ENCODE data around the gene GTF2IRD1. TPM values are rescaled to one million over a fixed set of nuclear protein-coding genes. Genes with fewer than 3 reads are reported as not detected.

GTF2IRD1 gene
- total and polyA plus RNA-seq, 2 experiments from 2014 or later: 34.9 to 39.6 TPM

GRCh38 chr7:74455928-74456327 is 2.2 kb downstream of the GTF2IRD1 start:
- Histone ChIP-seq H3K4me1 (ENCODE audit: insufficient read depth) (peaks cover 17% of the 10 kb centered on the region), H3K9me3 (ENCODE audit: low read depth) (no peaks in the 10 kb centered on the region), H4K20me1 (ENCODE audit: insufficient read depth, poor library complexity, severe bottlenecking) (peaks cover 42% of the 10 kb centered on the region), H2AFZ (no peak overlapping the region), H3K27ac (peak overlapping the region; percentile 99), H3K4me3 (no peak overlapping the region), H3K4me2 (peak overlapping the region; percentile 97), H3K27me3 (no peaks in the 10 kb centered on the region), H3K79me2 (peaks cover 75% of the 10 kb centered on the region), H3K9me2 (replicated peaks; ENCODE audit: insufficient read depth) (no peaks in the 10 kb centered on the region), H3K36me3 (replicated peaks; ENCODE audit: insufficient read depth, low read depth) (no peaks in the 10 kb centered on the region)
- TF ChIP-seq, protein P1, sequence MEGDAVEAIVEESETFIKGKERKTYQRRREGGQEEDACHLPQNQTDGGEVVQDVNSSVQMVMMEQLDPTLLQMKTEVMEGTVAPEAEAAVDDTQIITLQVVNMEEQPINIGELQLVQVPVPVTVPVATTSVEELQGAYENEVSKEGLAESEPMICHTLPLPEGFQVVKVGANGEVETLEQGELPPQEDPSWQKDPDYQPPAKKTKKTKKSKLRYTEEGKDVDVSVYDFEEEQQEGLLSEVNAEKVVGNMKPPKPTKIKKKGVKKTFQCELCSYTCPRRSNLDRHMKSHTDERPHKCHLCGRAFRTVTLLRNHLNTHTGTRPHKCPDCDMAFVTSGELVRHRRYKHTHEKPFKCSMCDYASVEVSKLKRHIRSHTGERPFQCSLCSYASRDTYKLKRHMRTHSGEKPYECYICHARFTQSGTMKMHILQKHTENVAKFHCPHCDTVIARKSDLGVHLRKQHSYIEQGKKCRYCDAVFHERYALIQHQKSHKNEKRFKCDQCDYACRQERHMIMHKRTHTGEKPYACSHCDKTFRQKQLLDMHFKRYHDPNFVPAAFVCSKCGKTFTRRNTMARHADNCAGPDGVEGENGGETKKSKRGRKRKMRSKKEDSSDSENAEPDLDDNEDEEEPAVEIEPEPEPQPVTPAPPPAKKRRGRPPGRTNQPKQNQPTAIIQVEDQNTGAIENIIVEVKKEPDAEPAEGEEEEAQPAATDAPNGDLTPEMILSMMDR (IDR thresholded peaks at IDR 0.05; ENCODE audit: poor library complexity): no peak
- no peak for TF ChIP-seq EZH2phosphoT487 (IDR thresholded peaks at IDR 0.05; ENCODE audit: low read depth, severe bottlenecking, unreplicated experiment)
- no peak for TF ChIP-seq EZH2 (IDR thresholded peaks at IDR 0.05; ENCODE audit: borderline replicate concordance)
- DNase-seq (ENCODE audit: low spot score): peak; percentile 53
- WGBS (ENCODE audit: low lambda C conversion rate, missing lambda C conversion rate): 54% methylated on average over 6 of the region's 6 CpGs

- peak; percentile 1 for DNase-seq (ENCODE audit: low spot score)
- Histone ChIP-seq H3K4me2 (peak overlapping the region; percentile 97), H2AFZ (no peak overlapping the region), H3K79me2 (peaks cover 86% of the 10 kb centered on the region), H3K36me3 (replicated peaks; ENCODE audit: insufficient read depth, low read depth) (no peaks in the 10 kb centered on the region), H3K27ac (no peak overlapping the region), H4K20me1 (ENCODE audit: insufficient read depth, poor library complexity, severe bottlenecking) (peaks cover 53% of the 10 kb centered on the region), H3K27me3 (no peaks in the 10 kb centered on the region), H3K9me3 (ENCODE audit: low read depth) (no peaks in the 10 kb centered on the region), H3K4me1 (ENCODE audit: insufficient read depth) (peaks cover 17% of the 10 kb centered on the region), H3K4me3 (no peak overlapping the region), H3K9me2 (replicated peaks; ENCODE audit: insufficient read depth) (no peaks in the 10 kb centered on the region)
- TF ChIP-seq, protein P1 (IDR thresholded peaks at IDR 0.05; ENCODE audit: poor library complexity): no peak
- TF ChIP-seq EZH2 (IDR thresholded peaks at IDR 0.05; ENCODE audit: borderline replicate concordance) (no peak), EZH2phosphoT487 (IDR thresholded peaks at IDR 0.05; ENCODE audit: low read depth, severe bottlenecking, unreplicated experiment) (no peak)
- WGBS (ENCODE audit: low lambda C conversion rate, missing lambda C conversion rate): 95% methylated on average over 5 of the region's 5 CpGs
These were observed 3.3 kb downstream of the GTF2IRD1 start for GRCh38 chr7:74457007-74457406.

GRCh38 chr7:74461970-74462706 is 8.4 kb downstream of the GTF2IRD1 start:
- peaks cover 38% of the 10 kb centered on the region for H3K4me1 ChIP-seq (ENCODE audit: insufficient read depth)
- peaks cover 90% of the 10 kb centered on the region for H4K20me1 ChIP-seq (ENCODE audit: insufficient read depth, poor library complexity, severe bottlenecking)
- H3K27me3 ChIP-seq: no peaks in the 10 kb centered on the region
- no peaks in the 10 kb centered on the region for H3K9me2 ChIP-seq (replicated peaks; ENCODE audit: insufficient read depth)
- no peaks in the 10 kb centered on the region for H3K9me3 ChIP-seq (ENCODE audit: low read depth)
- peak overlapping the region; percentile 56 for H3K4me2 ChIP-seq
- no peak for TF ChIP-seq EZH2 (IDR thresholded peaks at IDR 0.05; ENCODE audit: borderline replicate concordance)
- TF ChIP-seq EZH2phosphoT487 (IDR thresholded peaks at IDR 0.05; ENCODE audit: low read depth, severe bottlenecking, unreplicated experiment): no peak
- TF ChIP-seq, protein P1 (IDR thresholded peaks at IDR 0.05; ENCODE audit: poor library complexity): no peak
- peak overlapping the region; percentile 58 for H3K27ac ChIP-seq
- DNase-seq (ENCODE audit: low spot score): no peak
- peaks cover 100% of the 10 kb centered on the region for H3K79me2 ChIP-seq
- H3K36me3 ChIP-seq (replicated peaks; ENCODE audit: insufficient read depth, low read depth): no peaks in the 10 kb centered on the region
- H3K4me3 ChIP-seq: no peak overlapping the region
- WGBS (ENCODE audit: low lambda C conversion rate, missing lambda C conversion rate): 94% methylated on average over 13 of the region's 15 CpGs
- no peak overlapping the region for H2AFZ ChIP-seq

Data from hepatocyte (in vitro differentiated cells).